ENCODE data around the gene DYRK1B.
A peak's percentile ranks its signal among the peaks of the same experiment; 100 is the strongest.

The DYRK1B gene

GRCh38 chr19:39807846-39808364, 26.1 kb downstream of the DYRK1B start:
- DNase-seq = no peak

DNA sequence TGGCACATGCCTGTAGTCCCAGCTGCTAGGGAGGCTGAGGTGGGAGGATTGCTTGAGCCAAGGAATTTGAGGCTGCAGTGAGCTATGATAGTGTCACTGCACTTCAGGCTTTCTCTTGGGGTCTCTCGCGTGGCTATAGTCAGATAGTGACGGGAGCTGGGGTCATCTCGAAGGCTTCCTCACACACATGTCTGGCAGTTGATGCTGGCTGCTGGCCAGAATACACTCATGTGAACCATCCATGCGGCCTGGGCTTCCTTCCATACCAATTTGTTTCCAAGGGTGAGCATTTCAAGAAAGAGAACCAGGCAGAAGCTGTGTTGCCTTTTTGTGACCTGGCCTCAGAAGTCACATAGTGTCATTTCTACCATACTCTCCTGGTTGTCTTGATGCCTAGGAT, 28.9 kb downstream of the DYRK1B start:
- no peak for DNase-seq

GRCh38 chr19:39802958-39803357, 31.0 kb downstream of the DYRK1B start:
- no peak for DNase-seq

- DNase-seq = no peak
Observed at GRCh38 chr19:39797083-39797482, 36.9 kb downstream of the DYRK1B start.

DNA sequence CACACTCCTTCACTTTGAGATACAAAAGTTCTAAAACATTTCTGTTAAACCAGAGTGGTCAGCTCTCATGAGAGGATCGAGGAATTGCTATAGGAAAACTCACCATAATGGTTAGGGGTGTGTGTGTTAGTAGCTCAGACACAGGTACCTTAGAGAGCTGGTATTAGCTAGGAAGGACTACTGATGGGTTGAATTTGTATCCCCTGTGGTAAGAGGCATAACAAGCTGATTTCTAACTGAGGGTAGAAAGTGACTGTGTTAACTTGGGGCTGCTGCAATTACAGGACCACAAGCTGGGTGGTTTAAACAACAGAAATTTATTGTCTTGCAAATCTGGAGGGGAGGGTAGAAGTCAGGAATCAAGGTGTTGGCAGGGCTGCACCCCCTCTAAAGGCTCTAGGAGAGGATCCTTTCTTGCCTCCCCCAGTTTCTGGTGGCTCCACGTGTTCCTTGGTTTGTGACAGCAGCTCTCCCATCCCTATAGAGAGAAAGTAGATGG, 37.9 kb downstream of the DYRK1B start:
- DNase-seq = no peak

DNA sequence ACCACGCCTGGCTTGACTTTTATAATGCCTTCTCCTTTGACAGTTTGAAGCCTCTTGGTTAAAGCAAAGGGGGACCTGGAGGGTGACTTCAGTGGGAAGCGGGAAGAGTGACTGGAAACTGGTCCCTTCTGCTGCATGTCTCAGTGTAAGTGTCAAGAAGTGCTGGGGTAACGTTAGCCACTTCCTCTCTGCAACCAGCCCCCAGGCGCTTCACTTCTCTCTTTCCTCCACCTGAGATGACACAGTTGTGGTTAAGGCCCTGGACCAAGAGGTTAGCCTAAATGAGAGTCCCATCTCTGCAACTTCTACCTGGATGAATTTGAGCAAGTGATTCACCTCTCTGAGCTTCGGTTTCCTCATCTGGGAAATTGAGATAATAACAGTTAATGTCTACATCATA, 39.0 kb downstream of the DYRK1B start:
- no peak for DNase-seq

DNA sequence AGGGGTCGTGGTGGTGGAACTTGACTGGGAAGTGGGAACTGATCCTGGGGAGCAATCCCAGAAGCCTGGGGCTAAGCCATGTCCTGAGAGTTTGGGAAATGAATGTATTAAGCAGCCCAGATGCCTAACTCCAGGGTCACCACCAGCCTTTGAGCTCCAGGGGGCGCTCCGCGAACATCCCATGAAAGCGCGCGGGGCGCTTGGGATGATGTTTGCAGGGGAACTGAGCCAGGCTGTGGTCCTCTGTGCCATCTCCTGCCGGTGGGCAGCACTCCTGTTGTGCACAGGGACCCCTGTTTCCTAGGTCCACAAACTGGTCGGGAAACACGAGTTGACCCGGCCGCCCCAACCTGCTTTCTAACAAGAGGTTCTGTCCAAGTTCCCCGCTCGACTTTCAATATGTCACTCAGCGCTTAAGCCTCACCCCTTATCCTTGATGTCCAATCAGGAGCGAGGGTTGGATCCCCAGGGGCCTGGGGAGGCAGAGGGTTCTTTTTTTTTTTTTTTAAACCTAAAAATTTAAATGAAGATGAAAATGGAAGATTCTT, 40.9 kb downstream of the DYRK1B start:
- DNase-seq = peak; percentile 70 to 71

DNA sequence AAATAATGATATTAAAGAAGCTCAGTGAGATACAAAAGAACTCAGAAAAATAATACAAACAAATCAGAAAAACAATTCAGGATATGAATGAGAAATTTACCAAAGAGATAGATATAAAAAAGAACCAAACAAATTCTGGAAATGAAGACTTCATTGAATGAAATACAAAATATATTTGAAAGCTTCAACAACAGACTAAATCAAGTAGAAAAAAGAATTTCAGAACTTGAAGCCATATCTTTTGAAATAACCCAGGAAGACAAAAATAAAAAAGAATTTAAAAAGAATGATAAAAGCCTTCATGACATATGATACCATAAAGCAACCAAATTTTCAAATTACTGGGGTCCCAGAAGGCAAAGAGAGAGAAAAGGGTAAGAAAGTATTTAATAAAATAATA, 45.7 kb downstream of the DYRK1B start:
- DNase-seq = no peak

- no peak for DNase-seq
Observed at GRCh38 chr19:39780894-39781293, 53.1 kb downstream of the DYRK1B start.

GRCh38 chr19:39778763-39779162, 55.2 kb downstream of the DYRK1B start, which contains the start of gene LEUTX:
LEUTX (plus strand) TSS chr19:39778854; CDS start chr19:39778921, 67 bp downstream.
- DNase-seq = no peak
